Endodermal cell (in vitro differentiated cells): ENCODE data around the gene MPPED2. TPM values are rescaled to one million over a fixed set of nuclear protein-coding genes. Genes with fewer than 3 reads are reported as not detected.

Source experiments
- DNase-seq: peaks from one replicate; pipeline ENCODE4 v3.0.0-alpha.2; 2017
- H3K27ac ChIP-seq: 2 replicates; pipeline ENCODE4 v1.5.1; 2013; ENCODE audit warnings: mild to moderate bottlenecking, low read depth, low read length, moderate library complexity
- H3K27me3 ChIP-seq: 2 replicates; pipeline ENCODE4 v1.6.1; 2013; ENCODE audit warnings: mild to moderate bottlenecking, low read length, moderate library complexity; ENCODE audit not compliant: insufficient read depth, control insufficient read depth, poor library complexity, severe bottlenecking
- H3K36me3 ChIP-seq: 2 replicates; pipeline ENCODE4 v1.7.0; 2013; ENCODE audit warnings: mild to moderate bottlenecking, low read length, moderate library complexity; ENCODE audit not compliant: control insufficient read depth, insufficient read depth
- H3K4me1 ChIP-seq: one replicate; pipeline ENCODE4 v1.7.0; 2013; ENCODE audit warnings: low read length; ENCODE audit not compliant: control insufficient read depth, insufficient read depth
- H3K4me3 ChIP-seq: 2 replicates; pipeline ENCODE4 v1.5.1; 2013; ENCODE audit warnings: mild to moderate bottlenecking, low read length, moderate library complexity
- H3K9ac ChIP-seq: 2 replicates; pipeline ENCODE4 v1.6.1; 2013; ENCODE audit warnings: mild to moderate bottlenecking, low read length, moderate library complexity; ENCODE audit not compliant: poor library complexity, severe bottlenecking; ENCODE audit errors: extremely low read depth
- H3K9me3 ChIP-seq: 2 replicates; pipeline ENCODE4 v1.6.1; 2013; ENCODE audit warnings: mild to moderate bottlenecking, low read length, moderate library complexity; ENCODE audit not compliant: control insufficient read depth
- H3K27ac Mint-ChIP-seq: 2 replicates; pipeline ENCODE4 v1.8.0; 2020; ENCODE audit warnings: mixed read lengths
- H3K27me3 Mint-ChIP-seq: 2 replicates; pipeline ENCODE4 v1.8.0; 2021; ENCODE audit warnings: mild to moderate bottlenecking, mixed read lengths; ENCODE audit not compliant: insufficient read depth
- H3K36me3 Mint-ChIP-seq: 2 replicates; pipeline ENCODE4 v1.8.0; 2020; ENCODE audit warnings: low read depth, mixed read lengths
- H3K4me1 Mint-ChIP-seq: 2 replicates; pipeline ENCODE4 v1.8.0; 2020; ENCODE audit warnings: mixed read lengths
- H3K4me3 Mint-ChIP-seq: 2 replicates; pipeline ENCODE4 v1.8.0; 2020; ENCODE audit warnings: mild to moderate bottlenecking, moderate library complexity, mixed read lengths
- H3K9me3 Mint-ChIP-seq: 2 replicates; pipeline ENCODE4 v1.8.0; 2020; ENCODE audit warnings: mild to moderate bottlenecking, mixed read lengths
- CTCF ChIP-seq: fragments of 200-600 bp; sonication (generic); conservative IDR thresholded peaks from 2 replicates; pipeline ENCODE4 v1.5.0; 2021; ENCODE audit warnings: antibody characterized with exemption, mild to moderate bottlenecking
- WGBS, 2 experiments: methylation state at CpG; one replicate each; pipeline versions ENCODE4 v1.1.5 to v1.1.7; 2013; ENCODE audit warnings: missing lambda C conversion rate in 2 of 2, mixed read lengths in 1 of 2; ENCODE audit not compliant: insufficient coverage in 1 of 2, insufficient read length in 1 of 2; 5-methylcytosine and 5-hydroxymethylcytosine counted together
- total RNA-seq, 2 donors: library from RNA; stranded (reverse); fragmentation: NEBNext Ultra II Directional in 1 of 2; extraction: Animal tissue kit (Norgen Biotek cat#: 25700) in 1 of 2; gene quantifications; 2 replicates in 1 of 2; 3 replicates in 1 of 2; pipeline ENCODE4 v1.2.1, GENCODE V29; 2021

Gene MPPED2
- total RNA-seq, 2 donors from 2014 or later: 1.5 to 16.4 TPM

GRCh38 chr11:30526558-30526957 lies 59.6 kb downstream of the MPPED2 start:
- H3K27ac Mint-ChIP-seq: no peak overlapping the region
- 98% methylated on average over 3 of the region's 3 CpGs; no CpG with 5 or more reads in 1 of the 2 experiments for WGBS, 2 experiments
- no peaks in the 10 kb centered on the region for H3K27me3 ChIP-seq
- H3K4me3 Mint-ChIP-seq: no peak overlapping the region
- H3K27me3 Mint-ChIP-seq: no peaks in the 10 kb centered on the region
- H3K4me1 Mint-ChIP-seq: peaks cover 13% of the 10 kb centered on the region
- H3K9me3 ChIP-seq: no peaks in the 10 kb centered on the region
- H3K27ac ChIP-seq: no peak overlapping the region
- H3K4me3 ChIP-seq: no peak overlapping the region
- H3K4me1 ChIP-seq: no peaks in the 10 kb centered on the region
- H3K9me3 Mint-ChIP-seq: no peaks in the 10 kb centered on the region
- DNase-seq: no peak
- H3K36me3 ChIP-seq: no peaks in the 10 kb centered on the region
- H3K9ac ChIP-seq: no peak overlapping the region
- H3K36me3 Mint-ChIP-seq: peaks cover 3% of the 10 kb centered on the region
- no peak for TF ChIP-seq CTCF

- TF ChIP-seq CTCF: no peak
- Histone ChIP-seq H3K4me3 (no peak overlapping the region), H3K27me3 (no peaks in the 10 kb centered on the region), H3K9ac (no peak overlapping the region), H3K27ac (no peak overlapping the region), H3K4me1 (no peaks in the 10 kb centered on the region), H3K9me3 (no peaks in the 10 kb centered on the region), H3K36me3 (no peaks in the 10 kb centered on the region)
- Mint-ChIP-seq H3K27ac (no peak overlapping the region), H3K36me3 (peaks cover 3% of the 10 kb centered on the region), H3K27me3 (no peaks in the 10 kb centered on the region), H3K9me3 (no peaks in the 10 kb centered on the region), H3K4me3 (no peak overlapping the region), H3K4me1 (peaks cover 11% of the 10 kb centered on the region)
- DNase-seq: no peak
- 91 to 93% methylated on average over 5 to 8 of the region's 9 CpGs for WGBS, 2 experiments
Observed at GRCh38 chr11:30522536-30523243, 63.5 kb downstream of the MPPED2 start.

- H3K9ac ChIP-seq: no peak overlapping the region
- Mint-ChIP-seq H3K27me3 (no peaks in the 10 kb centered on the region), H3K27ac (no peak overlapping the region), H3K9me3 (no peaks in the 10 kb centered on the region), H3K4me1 (peaks cover 6% of the 10 kb centered on the region), H3K4me3 (no peak overlapping the region), H3K36me3 (no peaks in the 10 kb centered on the region)
- no peak for DNase-seq
- no peaks in the 10 kb centered on the region for H3K9me3 ChIP-seq
- H3K4me3 ChIP-seq: no peak overlapping the region
- H3K27ac ChIP-seq: no peak overlapping the region
- no peak for TF ChIP-seq CTCF
- H3K36me3 ChIP-seq: no peaks in the 10 kb centered on the region
- no peaks in the 10 kb centered on the region for H3K4me1 ChIP-seq
- H3K27me3 ChIP-seq: no peaks in the 10 kb centered on the region
- WGBS, 2 experiments: 94 to 95% methylated on average over 4 to 8 of the region's 8 CpGs
Observed at GRCh38 chr11:30521297-30522071, 64.7 kb downstream of the MPPED2 start.
